H1 (cell line): ENCODE measurements around the gene PEAK3.
A peak's percentile ranks its signal among the peaks of the same experiment; 100 is the strongest.

Source experiments
- CTCF ChIP-seq, 3 experiments: IDR thresholded peaks; 1 replicate in 2 of 3; 2 replicates in 1 of 3; pipeline versions ENCODE4 v1.5.1 to v1.6.1; 2011; ENCODE audit warnings: low read length in 3 of 3, mild to moderate bottlenecking in 3 of 3, inconsistent platforms in 2 of 3, low read depth in 1 of 3, moderate library complexity in 1 of 3; ENCODE audit not compliant: insufficient read depth in 1 of 3; ENCODE audit errors: control extremely low read depth in 1 of 3
- EP300 ChIP-seq, 2 experiments: IDR thresholded peaks; 1 replicate in 1 of 2; 2 replicates in 1 of 2; pipeline ENCODE4 v1.6.1; 2011 to 2012; ENCODE audit warnings: low read depth in 2 of 2, low read length in 2 of 2, mild to moderate bottlenecking in 2 of 2, borderline replicate concordance in 1 of 2, inconsistent platforms in 1 of 2, moderate library complexity in 1 of 2
- GABPA ChIP-seq: IDR thresholded peaks from 2 replicates; pipeline ENCODE4 v1.6.1; 2011; ENCODE audit warnings: mild to moderate bottlenecking, low read length, moderate library complexity, borderline replicate concordance; ENCODE audit not compliant: insufficient read depth

- TF ChIP-seq EP300 (IDR thresholded peaks at IDR 0.05; ENCODE audit: borderline replicate concordance in 1 of 2, low read depth in 2 of 2, low read length in 2 of 2) (no peak), CTCF (IDR thresholded peaks at IDR 0.05; ENCODE audit: control extremely low read depth in 1 of 3, insufficient read depth in 1 of 3, low read depth in 1 of 3, low read length in 3 of 3) (peak; percentile 86 to 91 (median 89)), GABPA (no peak)
These were observed 6.9 kb downstream of the PEAK3 start for GRCh38 chr19:2274931-2275535.
